ENCODE data around the gene AP1G1.

Gene AP1G1

GRCh38 chr16:71726476-71727315 lies 81.9 kb downstream of the AP1G1 start:
- DNase-seq (ENCODE audit: low read depth) = no peak
- H3K4me3 ChIP-seq (ENCODE audit: low read depth, low read length) = no peak overlapping the region
- in situ Hi-C loops (cut with HindIII; ENCODE audit: low sequenced_read_pairs) = no loop called here
- TF ChIP-seq CTCF (IDR thresholded peaks at IDR 0.05; ENCODE audit: low read depth, low read length, missing control alignments) = no peak

GRCh38 chr16:71724320-71724751 lies 84.3 kb downstream of the AP1G1 start, which contains the start of gene PHLPP2:
Gene PHLPP2, minus strand, starts transcription at chr16:71724701. Its CDS starts 9,906 bp downstream, at chr16:71714795.
- TF ChIP-seq CTCF (IDR thresholded peaks at IDR 0.05; ENCODE audit: low read depth, low read length, missing control alignments) = no peak
- H3K4me3 ChIP-seq (ENCODE audit: low read depth, low read length) = peak within 1 kb of the TSS; percentile 84
- DNase-seq (ENCODE audit: low read depth) = no peak
- in situ Hi-C loops (cut with HindIII; ENCODE audit: low sequenced_read_pairs) = no loop called here

GRCh38 chr16:71723537-71724319 lies 84.9 kb downstream of the AP1G1 start:
- in situ Hi-C loops (cut with HindIII; ENCODE audit: low sequenced_read_pairs) = no loop called here
- no peak for TF ChIP-seq CTCF (IDR thresholded peaks at IDR 0.05; ENCODE audit: low read depth, low read length, missing control alignments)
- peak; percentile 4 for DNase-seq (ENCODE audit: low read depth)
- peak overlapping the region; percentile 84 for H3K4me3 ChIP-seq (ENCODE audit: low read depth, low read length)

- no peak for TF ChIP-seq CTCF (IDR thresholded peaks at IDR 0.05; ENCODE audit: low read depth, low read length, missing control alignments)
- in situ Hi-C loops (cut with HindIII; ENCODE audit: low sequenced_read_pairs) = no loop called here
- peak; percentile 3 for DNase-seq (ENCODE audit: low read depth)
- H3K4me3 ChIP-seq (ENCODE audit: low read depth, low read length) = peak overlapping the region; percentile 84
Measured at GRCh38 chr16:71722801-71723536, 85.7 kb downstream of the AP1G1 start.

GRCh38 chr16:71721066-71721740 lies 87.4 kb downstream of the AP1G1 start:
- TF ChIP-seq CTCF (IDR thresholded peaks at IDR 0.05; ENCODE audit: low read depth, low read length, missing control alignments) = no peak
- H3K4me3 ChIP-seq (ENCODE audit: low read depth, low read length) = no peak overlapping the region
- DNase-seq (ENCODE audit: low read depth) = no peak
- in situ Hi-C loops (cut with HindIII; ENCODE audit: low sequenced_read_pairs) = no loop called here

Measured in astrocyte of the cerebellum (primary cell).